Lower lobe of right lung (tissue), 2 donors: ENCODE data around the gene PTP4A1. TPM values are rescaled to one million over a fixed set of nuclear protein-coding genes. Genes with fewer than 3 reads are reported as not detected.

Source experiments
- ATAC-seq, 2 donors: fragments of 200-7000 bp; cut with Tn5 transposase; one replicate each; pipeline ENCODE4 v1.9.1; 2020 to 2022; ENCODE audit warnings: mild to moderate bottlenecking in 2 of 2, moderate library complexity in 2 of 2
- DNase-seq: peaks from one replicate; pipeline ENCODE4 v3.0.0-alpha.2; 2020
- H3K27ac ChIP-seq: fragments of 200-600 bp; one replicate; pipeline ENCODE4 v1.8.0; 2022
- H3K27me3 ChIP-seq: fragments of 200-600 bp; one replicate; pipeline ENCODE4 v1.8.0; 2022; ENCODE audit warnings: low read depth
- H3K36me3 ChIP-seq: fragments of 200-600 bp; one replicate; pipeline ENCODE4 v1.8.0; 2022; ENCODE audit warnings: mild to moderate bottlenecking
- H3K4me1 ChIP-seq: fragments of 200-600 bp; one replicate; pipeline ENCODE4 v1.8.0; 2022
- H3K4me3 ChIP-seq: fragments of 200-600 bp; one replicate; pipeline ENCODE4 v1.8.0; 2022; ENCODE audit warnings: mild to moderate bottlenecking
- H3K9me3 ChIP-seq: fragments of 200-600 bp; one replicate; pipeline ENCODE4 v1.8.0; 2022
- intact Hi-C: fragments of 100-400 bp; cut with DNase I; formaldehyde crosslinking; loops from one replicate; pipeline ENCODE4 v1.11.0; 2022
- total RNA-seq: library from RNA; stranded (reverse); fragmentation: NEBNext Ultra II Directional; extraction: Animal tissue kit (Norgen Biotek cat#: 25700); gene quantifications from one replicate; pipeline ENCODE4 v1.2.1, GENCODE V29; 2021
- TF ChIP-seq, protein P1 (sequence below): fragments of 200-600 bp; IDR thresholded peaks from one replicate; pipeline ENCODE4 v1.8.0; 2022; ENCODE audit warnings: antibody characterized with exemption, mild to moderate bottlenecking
- donor health status: DM: no; HTN: yes; CAD: no; lungs with severe emphysema.

The PTP4A1 gene
- total RNA-seq, 1 donor from 2014 or later, result 57.6 TPM

DNA sequence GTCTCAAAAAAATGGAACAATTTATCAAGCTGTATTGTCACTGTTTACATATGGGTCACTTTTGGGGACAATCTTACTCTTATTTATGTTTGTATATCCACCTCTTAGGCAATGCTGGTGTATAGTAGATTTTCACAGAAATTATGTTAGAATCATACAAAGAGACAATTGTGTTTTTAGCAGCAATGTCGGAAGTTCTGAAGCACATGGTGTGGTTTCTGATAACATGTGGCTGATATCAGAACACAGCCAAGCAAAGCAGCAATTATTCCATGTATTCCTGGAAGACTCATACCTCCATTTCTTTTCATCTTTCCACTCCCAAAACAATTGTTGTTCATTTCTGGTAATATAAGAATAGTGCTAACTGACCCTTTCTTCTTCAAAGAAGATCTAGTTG is 17.5 kb upstream of the PTP4A1 start:
- ATAC-seq (no peak), DNase-seq (no peak)
- intact Hi-C loops, result no loop called here
- Histone ChIP-seq H3K4me1 (no peaks in the 10 kb centered on the region), H3K36me3 (no peaks in the 10 kb centered on the region), H3K27me3 (no peaks in the 10 kb centered on the region), H3K9me3 (no peaks in the 10 kb centered on the region), H3K4me3 (no peak overlapping the region), H3K27ac (no peak overlapping the region)
- TF ChIP-seq, protein P1, sequence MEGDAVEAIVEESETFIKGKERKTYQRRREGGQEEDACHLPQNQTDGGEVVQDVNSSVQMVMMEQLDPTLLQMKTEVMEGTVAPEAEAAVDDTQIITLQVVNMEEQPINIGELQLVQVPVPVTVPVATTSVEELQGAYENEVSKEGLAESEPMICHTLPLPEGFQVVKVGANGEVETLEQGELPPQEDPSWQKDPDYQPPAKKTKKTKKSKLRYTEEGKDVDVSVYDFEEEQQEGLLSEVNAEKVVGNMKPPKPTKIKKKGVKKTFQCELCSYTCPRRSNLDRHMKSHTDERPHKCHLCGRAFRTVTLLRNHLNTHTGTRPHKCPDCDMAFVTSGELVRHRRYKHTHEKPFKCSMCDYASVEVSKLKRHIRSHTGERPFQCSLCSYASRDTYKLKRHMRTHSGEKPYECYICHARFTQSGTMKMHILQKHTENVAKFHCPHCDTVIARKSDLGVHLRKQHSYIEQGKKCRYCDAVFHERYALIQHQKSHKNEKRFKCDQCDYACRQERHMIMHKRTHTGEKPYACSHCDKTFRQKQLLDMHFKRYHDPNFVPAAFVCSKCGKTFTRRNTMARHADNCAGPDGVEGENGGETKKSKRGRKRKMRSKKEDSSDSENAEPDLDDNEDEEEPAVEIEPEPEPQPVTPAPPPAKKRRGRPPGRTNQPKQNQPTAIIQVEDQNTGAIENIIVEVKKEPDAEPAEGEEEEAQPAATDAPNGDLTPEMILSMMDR, result no peak

DNA sequence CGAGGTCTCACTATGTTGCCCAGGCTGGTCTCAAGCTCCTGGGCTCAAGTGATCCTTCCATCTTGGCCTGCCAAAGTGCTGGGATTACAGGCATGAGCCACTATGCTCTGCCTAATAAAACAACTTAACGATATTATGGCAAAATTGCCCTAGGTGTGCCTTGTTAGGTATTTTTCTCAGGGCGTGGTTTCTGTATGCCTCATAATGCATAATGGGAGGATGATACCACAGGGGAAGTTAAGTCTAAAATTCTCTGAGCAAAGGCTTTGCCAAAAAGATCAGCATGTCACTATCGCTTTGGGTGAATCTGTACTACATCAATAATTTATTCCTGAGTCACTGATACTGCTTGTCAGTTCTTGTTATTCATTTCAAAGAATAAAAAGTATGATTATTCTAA is 15.9 kb upstream of the PTP4A1 start:
- DNase-seq (no peak), ATAC-seq (no peak)
- Histone ChIP-seq H3K4me1 (no peaks in the 10 kb centered on the region), H3K36me3 (no peaks in the 10 kb centered on the region), H3K27me3 (no peaks in the 10 kb centered on the region), H3K4me3 (no peak overlapping the region), H3K9me3 (no peaks in the 10 kb centered on the region), H3K27ac (no peak overlapping the region)
- TF ChIP-seq, protein P1, result no peak
- intact Hi-C loops, result no loop called here

DNA sequence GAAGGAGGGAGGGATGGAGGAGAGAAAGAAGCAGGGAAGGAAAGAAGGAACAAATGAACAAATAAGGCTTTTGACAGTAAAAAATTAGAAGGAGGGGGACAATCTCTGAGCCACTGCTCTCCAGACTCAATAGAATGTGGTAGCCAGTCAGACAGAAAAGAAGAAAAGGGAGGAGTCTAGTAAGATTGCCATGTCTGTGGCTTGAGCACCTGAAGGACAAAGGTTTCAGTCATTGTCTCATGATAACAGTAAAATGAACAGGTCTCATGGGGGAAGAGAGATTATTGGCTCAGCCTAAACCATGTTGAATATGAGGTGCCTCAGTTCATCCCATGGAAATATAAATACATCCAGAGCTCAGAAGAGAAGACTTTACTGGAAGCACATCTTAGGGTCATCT is 14.0 kb upstream of the PTP4A1 start:
- intact Hi-C loops, result no loop called here
- no peaks in the 10 kb centered on the region for H3K36me3 ChIP-seq
- H3K4me1 ChIP-seq, result no peaks in the 10 kb centered on the region
- no peaks in the 10 kb centered on the region for H3K9me3 ChIP-seq
- TF ChIP-seq, protein P1, result no peak
- DNase-seq (no peak), ATAC-seq (no peak)
- H3K27ac ChIP-seq, result no peak overlapping the region
- no peak overlapping the region for H3K4me3 ChIP-seq
- no peaks in the 10 kb centered on the region for H3K27me3 ChIP-seq

DNA sequence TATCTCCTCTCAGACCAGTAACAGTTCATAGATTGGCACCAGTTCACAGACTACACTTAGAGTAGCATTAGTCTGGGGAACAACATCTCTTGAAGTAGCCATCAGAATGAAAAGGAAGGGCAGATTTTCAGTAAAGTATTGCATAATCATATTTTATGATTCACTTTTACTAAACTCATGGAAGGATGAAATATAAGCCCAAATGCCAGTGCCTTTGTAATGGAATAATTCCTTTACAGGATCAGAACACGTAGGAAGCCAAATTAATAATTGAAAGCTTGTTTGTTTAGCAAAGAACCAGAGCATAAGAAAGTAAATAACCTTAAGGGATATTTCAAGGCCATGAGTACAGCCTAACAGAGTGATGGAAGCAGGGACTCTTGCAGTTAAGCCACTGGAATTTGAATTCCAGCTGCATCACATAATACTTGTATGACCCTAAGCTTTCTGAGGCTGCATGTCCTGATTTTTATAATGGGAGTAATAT is 11.4 kb upstream of the PTP4A1 start:
- intact Hi-C loops, result no loop called here
- TF ChIP-seq, protein P1, result no peak
- Histone ChIP-seq H3K36me3 (no peaks in the 10 kb centered on the region), H3K27ac (no peak overlapping the region), H3K4me1 (no peaks in the 10 kb centered on the region), H3K27me3 (no peaks in the 10 kb centered on the region), H3K9me3 (no peaks in the 10 kb centered on the region), H3K4me3 (no peak overlapping the region)
- ATAC-seq, result peak; percentile 77 to 90
- no peak for DNase-seq

DNA sequence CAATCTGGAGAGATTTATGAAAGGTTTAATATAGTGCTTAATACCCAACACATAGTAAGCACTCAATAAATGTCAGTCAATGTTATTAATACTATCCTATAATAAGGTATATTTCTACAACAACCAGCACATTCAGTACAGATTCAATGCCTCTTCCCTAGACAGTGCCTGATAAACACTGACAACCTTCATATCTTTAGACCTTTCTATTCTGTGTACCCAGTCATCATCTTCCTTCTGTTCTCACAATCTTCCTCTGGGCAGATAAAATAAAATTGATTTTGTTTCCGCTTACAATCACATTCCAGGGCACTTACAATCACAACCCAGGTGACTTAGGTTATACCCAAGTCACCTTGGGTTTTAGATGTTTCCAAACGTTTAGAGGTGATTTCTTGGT is 11.0 kb upstream of the PTP4A1 start:
- Histone ChIP-seq H3K9me3 (no peaks in the 10 kb centered on the region), H3K4me3 (no peak overlapping the region), H3K27me3 (no peaks in the 10 kb centered on the region), H3K4me1 (no peaks in the 10 kb centered on the region), H3K27ac (no peak overlapping the region), H3K36me3 (no peaks in the 10 kb centered on the region)
- TF ChIP-seq, protein P1, result no peak
- ATAC-seq, result no peak
- intact Hi-C loops, result no loop called here
- DNase-seq, result no peak

DNA sequence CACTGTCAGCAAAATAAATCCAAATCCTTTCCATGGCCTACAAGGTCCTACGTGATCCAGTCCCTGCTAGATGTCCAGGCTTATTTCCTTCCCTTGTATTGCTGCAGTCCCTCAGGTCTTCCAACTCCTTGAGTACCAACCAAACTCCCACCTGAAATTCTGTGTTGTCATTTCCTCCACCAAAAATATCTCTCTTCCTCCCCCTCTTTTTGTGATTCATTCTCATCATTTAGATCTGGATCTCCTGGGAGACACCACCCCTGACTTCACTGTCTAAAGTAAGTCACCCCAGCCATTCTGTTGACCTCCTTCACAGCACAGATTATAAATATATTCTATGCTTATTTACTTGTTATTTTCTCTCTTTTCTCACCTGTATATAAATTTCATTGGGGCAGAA is 9.0 kb upstream of the PTP4A1 start:
- Histone ChIP-seq H3K27me3 (no peaks in the 10 kb centered on the region), H3K4me3 (no peak overlapping the region), H3K9me3 (no peaks in the 10 kb centered on the region), H3K4me1 (no peaks in the 10 kb centered on the region), H3K36me3 (no peaks in the 10 kb centered on the region), H3K27ac (no peak overlapping the region)
- intact Hi-C loops, result no loop called here
- DNase-seq (no peak), ATAC-seq (no peak)
- TF ChIP-seq, protein P1, result no peak
